Liver (tissue), 3 donors: Measurements from ENCODE around the gene RNF187.

Experiments
- GABPA ChIP-seq, 2 donors: IDR thresholded peaks in 1 of 2; conservative IDR thresholded peaks in 1 of 2; 2 replicates each; pipeline ENCODE4 v1.6.1; 2016; ENCODE audit warnings: antibody characterized with exemption in 2 of 2, mild to moderate bottlenecking in 1 of 2, moderate library complexity in 1 of 2
- RAD21 ChIP-seq, 2 donors: IDR thresholded peaks; 2 replicates each; pipeline ENCODE4 v1.6.1; 2016; ENCODE audit warnings: antibody characterized with exemption in 2 of 2, mild to moderate bottlenecking in 2 of 2
- SP1 ChIP-seq: IDR thresholded peaks from 2 replicates; pipeline ENCODE4 v1.6.1; 2018; ENCODE audit warnings: antibody characterized with exemption, mild to moderate bottlenecking
- YY1 ChIP-seq: IDR thresholded peaks from 2 replicates; pipeline ENCODE4 v1.6.1; 2016; ENCODE audit warnings: antibody characterized with exemption, mild to moderate bottlenecking
- TF ChIP-seq, protein P1 (sequence below): IDR thresholded peaks from 2 replicates; pipeline ENCODE4 v1.6.1; 2016; ENCODE audit warnings: antibody characterized with exemption, mild to moderate bottlenecking
- TF ChIP-seq, protein P2 (sequence below): IDR thresholded peaks from 2 replicates; pipeline ENCODE4 v1.6.1; 2016; ENCODE audit warnings: antibody characterized with exemption
- TF ChIP-seq, protein P3 (sequence below): fragments of 150-350 bp; IDR thresholded peaks from 2 replicates; pipeline ENCODE4 v1.5.1; 2017; ENCODE audit warnings: improper control_type of control experiment, low read depth, low read length; ENCODE audit not compliant: missing input control
- donor health status: healthy.
- donor health status: healthy.

DNA sequence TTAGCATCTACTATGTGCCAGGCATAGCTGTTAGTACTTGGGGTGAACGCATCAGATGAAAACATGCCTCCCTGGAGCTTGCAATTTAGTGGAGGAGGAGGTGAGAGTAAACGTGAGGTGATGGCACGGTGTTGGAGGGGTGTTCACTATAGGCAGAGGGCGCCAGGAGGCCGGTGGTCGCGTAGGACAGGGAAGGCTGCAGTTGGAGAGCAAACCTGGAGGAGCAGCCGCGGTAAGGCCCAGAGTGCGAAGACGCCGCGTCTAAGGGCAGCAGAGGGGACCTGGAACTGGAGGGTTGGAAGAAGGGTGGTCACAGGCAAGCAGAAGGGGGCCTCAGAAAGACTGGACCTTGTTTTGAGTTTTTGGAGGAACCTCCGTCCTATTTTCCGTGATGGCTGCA is 40.3 kb upstream of the RNF187 start:
- TF ChIP-seq YY1 (no peak), RAD21 (IDR thresholded peaks at IDR 0.05) (no peak), SP1 (no peak), GABPA (IDR thresholded peaks at IDR 0.05 in 1 of 2, conservative IDR thresholded peaks at IDR 0.05 in 1 of 2) (no peak)
- TF ChIP-seq, protein P1, sequence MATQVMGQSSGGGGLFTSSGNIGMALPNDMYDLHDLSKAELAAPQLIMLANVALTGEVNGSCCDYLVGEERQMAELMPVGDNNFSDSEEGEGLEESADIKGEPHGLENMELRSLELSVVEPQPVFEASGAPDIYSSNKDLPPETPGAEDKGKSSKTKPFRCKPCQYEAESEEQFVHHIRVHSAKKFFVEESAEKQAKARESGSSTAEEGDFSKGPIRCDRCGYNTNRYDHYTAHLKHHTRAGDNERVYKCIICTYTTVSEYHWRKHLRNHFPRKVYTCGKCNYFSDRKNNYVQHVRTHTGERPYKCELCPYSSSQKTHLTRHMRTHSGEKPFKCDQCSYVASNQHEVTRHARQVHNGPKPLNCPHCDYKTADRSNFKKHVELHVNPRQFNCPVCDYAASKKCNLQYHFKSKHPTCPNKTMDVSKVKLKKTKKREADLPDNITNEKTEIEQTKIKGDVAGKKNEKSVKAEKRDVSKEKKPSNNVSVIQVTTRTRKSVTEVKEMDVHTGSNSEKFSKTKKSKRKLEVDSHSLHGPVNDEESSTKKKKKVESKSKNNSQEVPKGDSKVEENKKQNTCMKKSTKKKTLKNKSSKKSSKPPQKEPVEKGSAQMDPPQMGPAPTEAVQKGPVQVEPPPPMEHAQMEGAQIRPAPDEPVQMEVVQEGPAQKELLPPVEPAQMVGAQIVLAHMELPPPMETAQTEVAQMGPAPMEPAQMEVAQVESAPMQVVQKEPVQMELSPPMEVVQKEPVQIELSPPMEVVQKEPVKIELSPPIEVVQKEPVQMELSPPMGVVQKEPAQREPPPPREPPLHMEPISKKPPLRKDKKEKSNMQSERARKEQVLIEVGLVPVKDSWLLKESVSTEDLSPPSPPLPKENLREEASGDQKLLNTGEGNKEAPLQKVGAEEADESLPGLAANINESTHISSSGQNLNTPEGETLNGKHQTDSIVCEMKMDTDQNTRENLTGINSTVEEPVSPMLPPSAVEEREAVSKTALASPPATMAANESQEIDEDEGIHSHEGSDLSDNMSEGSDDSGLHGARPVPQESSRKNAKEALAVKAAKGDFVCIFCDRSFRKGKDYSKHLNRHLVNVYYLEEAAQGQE, result no peak
- TF ChIP-seq, protein P2, sequence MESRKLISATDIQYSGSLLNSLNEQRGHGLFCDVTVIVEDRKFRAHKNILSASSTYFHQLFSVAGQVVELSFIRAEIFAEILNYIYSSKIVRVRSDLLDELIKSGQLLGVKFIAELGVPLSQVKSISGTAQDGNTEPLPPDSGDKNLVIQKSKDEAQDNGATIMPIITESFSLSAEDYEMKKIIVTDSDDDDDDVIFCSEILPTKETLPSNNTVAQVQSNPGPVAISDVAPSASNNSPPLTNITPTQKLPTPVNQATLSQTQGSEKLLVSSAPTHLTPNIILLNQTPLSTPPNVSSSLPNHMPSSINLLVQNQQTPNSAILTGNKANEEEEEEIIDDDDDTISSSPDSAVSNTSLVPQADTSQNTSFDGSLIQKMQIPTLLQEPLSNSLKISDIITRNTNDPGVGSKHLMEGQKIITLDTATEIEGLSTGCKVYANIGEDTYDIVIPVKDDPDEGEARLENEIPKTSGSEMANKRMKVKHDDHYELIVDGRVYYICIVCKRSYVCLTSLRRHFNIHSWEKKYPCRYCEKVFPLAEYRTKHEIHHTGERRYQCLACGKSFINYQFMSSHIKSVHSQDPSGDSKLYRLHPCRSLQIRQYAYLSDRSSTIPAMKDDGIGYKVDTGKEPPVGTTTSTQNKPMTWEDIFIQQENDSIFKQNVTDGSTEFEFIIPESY, result no peak
- TF ChIP-seq, protein P3, sequence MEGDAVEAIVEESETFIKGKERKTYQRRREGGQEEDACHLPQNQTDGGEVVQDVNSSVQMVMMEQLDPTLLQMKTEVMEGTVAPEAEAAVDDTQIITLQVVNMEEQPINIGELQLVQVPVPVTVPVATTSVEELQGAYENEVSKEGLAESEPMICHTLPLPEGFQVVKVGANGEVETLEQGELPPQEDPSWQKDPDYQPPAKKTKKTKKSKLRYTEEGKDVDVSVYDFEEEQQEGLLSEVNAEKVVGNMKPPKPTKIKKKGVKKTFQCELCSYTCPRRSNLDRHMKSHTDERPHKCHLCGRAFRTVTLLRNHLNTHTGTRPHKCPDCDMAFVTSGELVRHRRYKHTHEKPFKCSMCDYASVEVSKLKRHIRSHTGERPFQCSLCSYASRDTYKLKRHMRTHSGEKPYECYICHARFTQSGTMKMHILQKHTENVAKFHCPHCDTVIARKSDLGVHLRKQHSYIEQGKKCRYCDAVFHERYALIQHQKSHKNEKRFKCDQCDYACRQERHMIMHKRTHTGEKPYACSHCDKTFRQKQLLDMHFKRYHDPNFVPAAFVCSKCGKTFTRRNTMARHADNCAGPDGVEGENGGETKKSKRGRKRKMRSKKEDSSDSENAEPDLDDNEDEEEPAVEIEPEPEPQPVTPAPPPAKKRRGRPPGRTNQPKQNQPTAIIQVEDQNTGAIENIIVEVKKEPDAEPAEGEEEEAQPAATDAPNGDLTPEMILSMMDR, result no peak
